ENCODE measurements around the gene FAM169A.

- TF ChIP-seq YY1 (IDR thresholded peaks at IDR 0.05; ENCODE audit: extremely low read depth, insufficient replicate concordance, low read depth, low read length), result no peak
- no peak for TF ChIP-seq ZBTB33 (IDR thresholded peaks at IDR 0.05; ENCODE audit: extremely low read depth, insufficient replicate concordance, low read length)
- no peak for TF ChIP-seq POLR2AphosphoS5 (IDR thresholded peaks at IDR 0.05; ENCODE audit: low read depth, low read length)
- TF ChIP-seq POLR2A (IDR thresholded peaks at IDR 0.05; ENCODE audit: borderline replicate concordance, extremely low read depth, insufficient read depth, insufficient read length), result no peak
- no peak for TF ChIP-seq TCF7L2 (IDR thresholded peaks at IDR 0.05; ENCODE audit: borderline replicate concordance, extremely low read depth, insufficient read depth, insufficient read length)
- TF ChIP-seq, protein P1, sequence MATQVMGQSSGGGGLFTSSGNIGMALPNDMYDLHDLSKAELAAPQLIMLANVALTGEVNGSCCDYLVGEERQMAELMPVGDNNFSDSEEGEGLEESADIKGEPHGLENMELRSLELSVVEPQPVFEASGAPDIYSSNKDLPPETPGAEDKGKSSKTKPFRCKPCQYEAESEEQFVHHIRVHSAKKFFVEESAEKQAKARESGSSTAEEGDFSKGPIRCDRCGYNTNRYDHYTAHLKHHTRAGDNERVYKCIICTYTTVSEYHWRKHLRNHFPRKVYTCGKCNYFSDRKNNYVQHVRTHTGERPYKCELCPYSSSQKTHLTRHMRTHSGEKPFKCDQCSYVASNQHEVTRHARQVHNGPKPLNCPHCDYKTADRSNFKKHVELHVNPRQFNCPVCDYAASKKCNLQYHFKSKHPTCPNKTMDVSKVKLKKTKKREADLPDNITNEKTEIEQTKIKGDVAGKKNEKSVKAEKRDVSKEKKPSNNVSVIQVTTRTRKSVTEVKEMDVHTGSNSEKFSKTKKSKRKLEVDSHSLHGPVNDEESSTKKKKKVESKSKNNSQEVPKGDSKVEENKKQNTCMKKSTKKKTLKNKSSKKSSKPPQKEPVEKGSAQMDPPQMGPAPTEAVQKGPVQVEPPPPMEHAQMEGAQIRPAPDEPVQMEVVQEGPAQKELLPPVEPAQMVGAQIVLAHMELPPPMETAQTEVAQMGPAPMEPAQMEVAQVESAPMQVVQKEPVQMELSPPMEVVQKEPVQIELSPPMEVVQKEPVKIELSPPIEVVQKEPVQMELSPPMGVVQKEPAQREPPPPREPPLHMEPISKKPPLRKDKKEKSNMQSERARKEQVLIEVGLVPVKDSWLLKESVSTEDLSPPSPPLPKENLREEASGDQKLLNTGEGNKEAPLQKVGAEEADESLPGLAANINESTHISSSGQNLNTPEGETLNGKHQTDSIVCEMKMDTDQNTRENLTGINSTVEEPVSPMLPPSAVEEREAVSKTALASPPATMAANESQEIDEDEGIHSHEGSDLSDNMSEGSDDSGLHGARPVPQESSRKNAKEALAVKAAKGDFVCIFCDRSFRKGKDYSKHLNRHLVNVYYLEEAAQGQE (IDR thresholded peaks at IDR 0.05; ENCODE audit: low read depth), result no peak
- TF ChIP-seq ELF1 (IDR thresholded peaks at IDR 0.05; ENCODE audit: borderline replicate concordance, low read depth), result no peak
- no peak for TF ChIP-seq RAD21 (IDR thresholded peaks at IDR 0.05; ENCODE audit: low read depth)
Observed at GRCh38 chr5:74850789-74851425, 15.3 kb downstream of the FAM169A start.
